ENCODE results near the gene RPH3AL. TPM values are rescaled to one million over a fixed set of nuclear protein-coding genes. Genes with fewer than 3 reads are reported as not detected.
"Not testable (repeated sequence)": the region's sequence is repeated elsewhere in the genome, so short reads cannot be mapped to it uniquely, and the experiment has no call there.

RPH3AL gene
- total RNA-seq, 1 experiment from 2014 or later: 3.9 TPM

GRCh38 chr17:238071-238963 lies 114.3 kb downstream of the RPH3AL start:
- DNase-seq (ENCODE audit: low spot score): no peak

- DNase-seq (ENCODE audit: low spot score): no peak
Observed at GRCh38 chr17:237406-237955, 115.1 kb downstream of the RPH3AL start.

- DNase-seq (ENCODE audit: low spot score): peak; percentile 38
Observed at GRCh38 chr17:236641-237405, 115.8 kb downstream of the RPH3AL start.

- no peak for DNase-seq (ENCODE audit: low spot score)
Observed at GRCh38 chr17:235831-236640, 116.6 kb downstream of the RPH3AL start.

- not testable (repeated sequence) for DNase-seq (ENCODE audit: low spot score)
Observed at GRCh38 chr17:234994-235830, 117.4 kb downstream of the RPH3AL start.

GRCh38 chr17:234163-234993 lies 118.2 kb downstream of the RPH3AL start:
- DNase-seq (ENCODE audit: low spot score): not testable (repeated sequence)

GRCh38 chr17:233473-233941 lies 119.1 kb downstream of the RPH3AL start:
- no peak for DNase-seq (ENCODE audit: low spot score)

GRCh38 chr17:231966-232807 lies 120.4 kb downstream of the RPH3AL start:
- DNase-seq (ENCODE audit: low spot score): no peak

- DNase-seq (ENCODE audit: low spot score): no peak
Observed at GRCh38 chr17:231191-231965, 121.2 kb downstream of the RPH3AL start.

GRCh38 chr17:230395-230770 lies 122.2 kb downstream of the RPH3AL start:
- no peak for DNase-seq (ENCODE audit: low spot score)

- no peak for DNase-seq (ENCODE audit: low spot score)
Observed at GRCh38 chr17:229709-230394, 122.8 kb downstream of the RPH3AL start.

- DNase-seq (ENCODE audit: low spot score): peak; percentile 23
Observed at GRCh38 chr17:228951-229708, 123.5 kb downstream of the RPH3AL start.

- DNase-seq (ENCODE audit: low spot score): no peak
Observed at GRCh38 chr17:227946-228615, 124.5 kb downstream of the RPH3AL start.

GRCh38 chr17:227078-227945 lies 125.3 kb downstream of the RPH3AL start:
- no peak for DNase-seq (ENCODE audit: low spot score)
